ENCODE measurements around the gene IGF1R. TPM values are rescaled to one million over a fixed set of nuclear protein-coding genes. Genes with fewer than 3 reads are reported as not detected.

The IGF1R gene
- total and polyA plus RNA-seq, 2 of the 8 experiments (the other 6 are each of a cell fraction or from before 2014, with no cell fraction given): 32.9 to 109 TPM

DNA sequence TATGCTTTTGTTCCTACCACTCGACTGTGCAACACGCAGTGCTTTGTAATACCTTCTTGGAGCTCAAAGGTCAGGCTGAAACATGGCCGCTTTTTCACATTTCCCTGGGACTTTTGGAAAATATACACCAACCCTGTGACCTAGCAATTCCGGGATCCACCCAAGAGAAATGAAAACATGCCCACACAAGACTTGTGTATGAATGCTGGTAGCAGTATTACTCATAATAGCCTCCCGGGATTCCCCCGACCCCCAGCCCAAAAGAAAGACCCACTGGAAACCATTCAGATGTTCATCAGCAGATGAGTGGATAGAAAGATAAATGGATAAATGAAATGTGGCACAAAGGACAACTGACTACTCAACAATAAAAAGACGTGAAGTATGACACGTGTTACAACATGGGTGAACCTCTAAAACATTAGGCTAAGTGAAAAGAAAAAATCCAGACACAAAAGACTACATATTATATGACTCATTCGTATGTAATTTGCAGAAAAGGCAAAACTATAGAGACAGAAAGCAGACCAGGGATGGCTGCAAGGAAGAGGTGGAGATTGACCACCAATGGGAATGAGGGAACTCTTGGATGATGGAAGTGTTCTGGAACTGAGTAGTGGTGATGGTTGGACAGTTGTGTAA is 255.2 kb downstream of the IGF1R start (continued):
- no peak for TF ChIP-seq SAP30 (IDR thresholded peaks at IDR 0.05; ENCODE audit: insufficient read depth, insufficient replicate concordance, low read length)
